ENCODE measurements around the gene PDGFRA.

Gene PDGFRA

DNA sequence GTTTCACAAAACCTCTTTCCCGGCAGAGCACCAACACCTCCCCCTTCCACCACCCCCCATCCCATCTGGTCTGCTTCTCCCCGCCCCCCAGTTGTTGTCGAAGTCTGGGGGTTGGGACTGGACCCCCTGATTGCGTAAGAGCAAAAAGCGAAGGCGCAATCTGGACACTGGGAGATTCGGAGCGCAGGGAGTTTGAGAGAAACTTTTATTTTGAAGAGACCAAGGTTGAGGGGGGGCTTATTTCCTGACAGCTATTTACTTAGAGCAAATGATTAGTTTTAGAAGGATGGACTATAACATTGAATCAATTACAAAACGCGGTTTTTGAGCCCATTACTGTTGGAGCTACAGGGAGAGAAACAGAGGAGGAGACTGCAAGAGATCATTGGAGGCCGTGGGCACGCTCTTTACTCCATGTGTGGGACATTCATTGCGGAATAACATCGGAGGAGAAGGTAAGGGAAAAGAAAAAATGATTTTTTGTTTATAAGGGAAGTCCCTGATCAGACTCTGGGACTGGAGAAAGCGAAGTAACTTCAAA is at the start of gene PDGFRA:
Gene PDGFRA (plus strand): TSS at position 333 of the 541 bp plus-strand sequence. CDS start 29,476 bp downstream, outside the sequence.
- DNase-seq (ENCODE audit: low spot score), result peak; percentile 88

DNA sequence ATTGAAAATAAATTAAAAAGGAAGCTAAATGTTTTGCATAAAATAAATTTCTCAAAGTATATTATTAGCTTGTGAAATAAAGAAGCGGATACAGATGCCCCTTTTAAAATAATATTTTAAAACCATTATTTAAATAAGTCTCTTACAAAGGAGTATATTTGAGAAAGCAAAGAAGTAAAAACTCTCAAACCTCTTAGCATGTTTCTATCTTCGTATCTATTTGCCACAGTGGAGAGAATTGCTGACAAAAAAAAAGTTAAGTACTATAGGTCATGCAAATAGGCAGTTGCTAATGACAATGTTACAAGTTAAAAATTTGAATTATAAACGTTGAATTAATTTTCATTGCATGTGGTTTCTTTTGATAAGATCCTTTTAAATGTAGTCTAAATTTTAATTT is 44.5 kb upstream of the PDGFRA start:
- DNase-seq (ENCODE audit: low spot score), result no peak

DNA sequence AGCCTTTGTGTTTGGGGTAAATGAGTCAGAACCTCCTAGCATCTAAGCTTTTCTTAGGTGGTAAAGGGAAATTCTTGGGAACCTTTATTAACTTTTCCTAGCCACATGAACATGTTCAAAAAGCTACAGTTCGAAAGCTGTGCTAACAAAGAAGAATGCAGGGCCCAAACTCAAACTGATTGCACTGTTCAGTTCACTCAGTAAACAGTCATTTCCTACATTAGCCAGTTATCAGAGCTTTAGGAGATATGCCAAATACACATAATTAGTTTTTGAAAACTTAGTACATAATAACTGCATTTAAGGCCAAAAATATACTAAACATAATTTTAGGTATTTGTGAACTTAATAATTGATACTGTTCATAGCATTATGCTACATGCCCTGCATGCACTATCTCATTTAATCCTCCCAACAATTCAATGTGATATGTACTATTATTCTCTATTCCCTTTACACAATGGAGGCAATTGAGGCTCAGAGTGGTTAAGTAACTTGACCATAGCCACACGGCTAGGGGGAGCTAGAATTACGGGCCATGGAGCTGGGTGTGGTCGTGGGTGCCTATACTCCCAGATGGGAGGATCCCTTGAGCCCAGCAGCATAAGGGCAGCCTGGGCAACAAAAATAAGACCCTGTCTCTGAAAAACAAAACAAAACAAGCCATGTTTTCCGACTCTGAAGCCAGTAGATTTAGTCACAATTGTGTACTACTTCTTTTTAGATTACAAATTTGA is 43.9 kb upstream of the PDGFRA start:
- no peak for DNase-seq (ENCODE audit: low spot score)

DNA sequence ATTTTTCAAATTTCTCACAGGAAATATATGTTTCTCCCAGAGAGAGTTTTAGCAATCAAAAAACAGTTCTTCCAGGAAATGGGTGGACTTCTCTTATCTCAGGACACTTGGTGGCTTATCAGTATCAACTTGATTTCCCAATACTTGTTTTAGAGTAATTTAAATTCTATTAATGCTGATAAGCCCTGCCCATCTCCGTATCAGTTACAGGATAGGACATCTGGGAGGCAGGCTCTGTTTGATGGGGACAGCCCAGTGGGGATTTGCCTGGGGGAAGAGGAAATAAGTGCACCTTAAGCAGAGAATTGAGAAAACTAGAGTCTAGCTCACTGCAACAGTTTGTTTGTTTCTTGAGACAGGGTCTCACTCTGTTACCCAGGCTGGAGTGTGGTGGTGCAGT is 43.2 kb upstream of the PDGFRA start:
- DNase-seq (ENCODE audit: low spot score), result no peak

DNA sequence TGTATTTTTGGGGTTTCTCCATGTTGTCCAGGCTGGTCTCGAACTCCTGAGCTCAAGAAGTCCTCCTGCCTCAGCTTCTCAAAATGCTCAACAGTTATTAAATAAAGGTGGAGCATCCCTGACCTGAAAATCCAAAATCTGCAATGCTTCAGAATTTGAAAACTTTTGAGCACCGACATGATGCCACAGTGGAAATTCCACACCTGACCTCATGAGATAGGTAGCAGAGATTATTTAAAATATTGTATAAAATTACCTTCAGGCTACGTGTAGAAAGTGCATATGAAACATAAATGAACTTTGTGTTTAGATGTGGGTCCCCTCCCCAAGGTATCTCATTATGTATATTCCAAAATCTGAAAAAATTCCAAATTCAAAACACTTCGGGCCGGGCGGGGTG is 42.7 kb upstream of the PDGFRA start:
- DNase-seq (ENCODE audit: low spot score), result no peak

DNA sequence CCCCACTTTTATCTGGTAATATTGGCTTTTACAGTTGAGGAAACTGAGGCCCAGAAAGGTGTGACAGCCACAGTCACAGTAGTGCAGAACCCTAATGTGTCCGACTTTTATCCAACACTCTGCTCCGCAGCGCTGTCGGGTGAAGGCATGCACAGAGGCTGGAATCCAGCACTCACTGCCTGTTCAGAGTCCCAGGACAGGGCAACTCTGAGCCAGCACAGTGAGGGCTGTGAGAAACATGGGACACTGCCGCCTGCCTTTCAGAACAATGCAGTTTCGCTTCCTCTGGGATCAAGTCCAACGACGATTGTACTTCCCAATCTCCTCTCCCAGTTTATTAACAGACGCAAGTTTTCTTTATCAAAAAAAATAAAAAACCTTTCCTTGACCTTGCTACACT is 41.9 kb upstream of the PDGFRA start:
- DNase-seq (ENCODE audit: low spot score), result no peak

DNA sequence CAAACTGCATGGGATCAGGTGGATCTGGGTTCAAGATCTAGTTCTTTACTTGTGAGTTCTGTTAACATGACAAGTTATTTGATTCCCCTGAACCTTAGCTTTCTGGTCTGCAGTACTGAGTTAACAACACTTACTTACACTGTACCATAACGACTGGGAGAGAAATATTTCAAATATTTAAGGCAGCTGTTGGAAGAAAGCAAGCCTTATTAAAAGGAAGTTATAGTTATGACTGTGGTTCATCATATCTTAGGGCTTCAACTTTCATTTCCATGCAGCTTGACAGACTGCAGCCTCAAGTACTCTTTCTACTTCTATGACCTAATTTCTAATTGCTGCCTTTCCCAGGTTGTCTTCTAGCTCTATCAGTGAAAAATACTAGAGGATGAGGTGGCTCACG is 40.0 kb upstream of the PDGFRA start:
- DNase-seq (ENCODE audit: low spot score), result no peak

DNA sequence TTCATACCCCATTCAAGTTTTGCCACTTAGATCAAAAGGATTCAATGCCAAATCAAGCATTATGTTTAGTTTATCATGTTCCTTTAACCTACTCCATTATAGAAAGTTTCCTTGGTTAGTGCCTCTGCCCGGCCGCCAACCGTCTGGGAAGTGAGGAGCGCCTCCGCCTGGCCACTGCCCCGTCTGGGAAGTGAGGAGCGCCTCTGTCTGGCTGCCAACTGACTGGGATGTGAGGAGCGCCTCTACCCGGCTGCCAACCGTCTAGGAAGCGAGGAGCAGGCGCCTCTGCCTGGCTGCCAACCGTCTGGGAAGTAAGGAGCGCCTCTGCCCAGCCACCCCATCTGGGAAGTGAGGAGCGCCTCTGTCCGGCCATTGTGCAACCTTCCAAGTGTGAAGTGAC is 36.3 kb upstream of the PDGFRA start:
- no peak for DNase-seq (ENCODE audit: low spot score)

DNA sequence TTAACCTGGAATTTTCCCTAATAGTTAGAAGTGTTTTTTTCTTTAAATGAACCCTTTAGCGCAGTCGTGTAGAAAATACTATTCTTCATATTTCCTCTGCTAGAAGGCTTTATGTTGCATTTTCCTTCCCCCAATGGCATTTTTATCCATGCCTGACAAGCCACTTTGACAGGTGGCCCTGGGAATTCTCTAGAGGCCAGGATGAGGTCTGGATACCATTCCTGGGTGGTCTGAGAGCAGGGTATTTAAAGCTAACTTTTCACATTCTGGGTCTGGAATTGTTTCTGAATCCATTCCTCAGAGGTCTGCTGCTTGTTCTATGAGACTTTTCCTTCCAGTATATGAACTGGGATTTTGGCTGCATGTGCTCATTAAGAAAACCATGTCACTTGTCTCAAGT is 31.2 kb upstream of the PDGFRA start:
- DNase-seq (ENCODE audit: low spot score), result no peak

DNA sequence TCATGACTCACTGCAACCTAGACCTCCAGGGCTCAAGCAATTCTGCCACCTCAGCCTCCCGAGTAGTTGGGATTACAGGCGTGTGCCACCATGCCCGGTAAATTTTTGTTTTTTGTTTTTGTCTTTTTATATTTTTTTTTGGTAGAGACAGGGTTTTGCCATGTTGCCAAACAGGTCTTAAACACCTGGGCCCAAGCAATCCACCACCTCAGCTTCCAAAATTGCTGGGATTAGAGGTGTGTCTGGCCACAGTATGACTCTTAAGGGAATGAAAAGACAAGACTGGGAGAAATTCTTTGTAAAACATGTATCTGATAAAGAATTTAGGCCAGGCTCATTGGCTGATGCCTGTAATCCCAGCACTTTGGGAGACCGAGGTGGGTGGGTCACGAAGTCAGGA is 29.2 kb upstream of the PDGFRA start:
- no peak for DNase-seq (ENCODE audit: low spot score)

DNA sequence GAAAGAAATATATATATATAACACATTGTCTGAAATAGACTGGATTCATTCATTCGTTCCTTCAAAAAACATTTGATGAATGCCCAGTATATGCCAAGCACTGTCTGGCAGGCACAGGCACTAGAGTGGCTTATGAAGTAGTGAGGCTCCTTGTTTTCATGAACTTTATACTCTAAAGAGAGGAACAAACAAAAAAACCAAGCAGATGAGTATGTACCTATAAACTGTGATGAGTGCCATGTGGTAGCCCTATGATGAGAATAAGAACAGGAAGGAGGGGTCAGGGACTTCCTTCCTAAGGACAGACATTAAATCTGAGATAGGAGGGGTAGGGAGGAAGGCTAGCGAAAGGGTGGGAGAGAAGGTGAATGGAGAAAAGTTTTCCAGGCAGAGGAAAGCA is 19.5 kb upstream of the PDGFRA start:
- no peak for DNase-seq (ENCODE audit: low spot score)

DNA sequence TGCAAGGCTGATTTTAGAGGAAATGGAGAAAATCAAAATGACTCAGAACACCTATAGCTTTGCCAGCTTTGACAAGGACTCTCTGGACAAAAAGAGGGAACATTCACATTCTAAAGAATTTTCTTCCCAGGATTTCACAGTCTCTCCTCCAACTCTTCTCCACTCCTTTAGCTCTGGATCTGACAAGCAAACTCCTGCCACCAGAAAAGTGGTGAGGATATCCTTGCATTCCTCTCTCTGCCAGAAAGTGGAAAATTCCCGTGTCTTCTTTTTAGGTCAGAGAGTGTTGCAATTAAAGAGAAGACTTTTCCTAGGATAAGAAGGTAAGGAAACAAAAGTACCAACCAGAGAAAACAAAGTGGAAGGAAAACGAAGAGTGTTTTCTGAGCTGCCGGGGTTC is 16.1 kb upstream of the PDGFRA start:
- no peak for DNase-seq (ENCODE audit: low spot score)

DNA sequence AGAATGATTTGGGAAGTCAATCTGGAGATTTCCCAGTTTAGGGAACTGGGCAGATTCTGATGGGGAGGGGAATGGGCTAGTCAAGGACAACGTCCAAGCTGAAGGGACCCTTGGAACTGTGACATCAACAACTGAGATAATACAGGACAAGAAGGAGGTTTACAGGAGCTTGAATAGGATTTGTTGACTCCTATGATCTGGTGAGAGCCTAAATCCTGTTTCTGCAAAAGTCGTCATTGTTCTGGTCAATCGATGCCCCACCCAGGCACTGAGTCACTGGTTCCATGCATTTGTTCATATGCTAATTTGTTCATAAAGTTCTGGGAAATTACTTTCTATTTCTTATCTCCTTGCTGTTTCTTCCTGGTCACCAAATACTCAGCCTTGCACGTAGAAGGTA is 15.3 kb upstream of the PDGFRA start:
- no peak for DNase-seq (ENCODE audit: low spot score)

DNA sequence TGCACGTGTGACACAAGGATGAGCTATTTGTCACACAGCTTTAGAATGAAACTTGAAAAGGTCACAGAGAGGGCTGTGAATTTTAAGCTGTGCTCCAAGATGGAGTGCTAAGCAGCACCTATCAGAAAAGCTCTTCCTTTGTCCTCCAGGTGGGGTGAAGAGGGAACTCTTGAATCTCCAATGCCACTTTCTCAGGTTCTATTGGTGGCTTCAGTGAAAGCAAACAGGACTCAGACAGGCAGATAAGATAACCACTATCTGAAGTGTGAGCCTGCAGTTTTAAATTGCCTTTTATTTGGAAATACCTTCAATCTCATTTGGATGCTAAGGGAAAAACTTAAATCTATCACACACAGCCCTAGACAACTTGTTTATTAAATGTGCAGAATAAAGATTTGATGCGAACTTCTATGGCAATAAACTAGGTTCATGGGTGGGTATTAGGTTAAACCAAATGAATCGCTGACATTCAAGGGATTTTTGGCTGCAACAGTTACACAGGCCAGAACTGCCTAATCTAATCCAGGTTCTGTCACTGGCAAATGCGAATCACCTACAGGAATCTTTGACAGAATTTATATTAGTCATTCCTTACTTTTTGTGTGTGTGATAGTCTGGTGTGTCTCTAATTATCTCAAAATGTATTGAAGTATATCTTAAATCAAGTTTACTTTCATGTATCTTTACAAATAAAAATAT is 13.6 kb upstream of the PDGFRA start:
- no peak for DNase-seq (ENCODE audit: low spot score)

DNA sequence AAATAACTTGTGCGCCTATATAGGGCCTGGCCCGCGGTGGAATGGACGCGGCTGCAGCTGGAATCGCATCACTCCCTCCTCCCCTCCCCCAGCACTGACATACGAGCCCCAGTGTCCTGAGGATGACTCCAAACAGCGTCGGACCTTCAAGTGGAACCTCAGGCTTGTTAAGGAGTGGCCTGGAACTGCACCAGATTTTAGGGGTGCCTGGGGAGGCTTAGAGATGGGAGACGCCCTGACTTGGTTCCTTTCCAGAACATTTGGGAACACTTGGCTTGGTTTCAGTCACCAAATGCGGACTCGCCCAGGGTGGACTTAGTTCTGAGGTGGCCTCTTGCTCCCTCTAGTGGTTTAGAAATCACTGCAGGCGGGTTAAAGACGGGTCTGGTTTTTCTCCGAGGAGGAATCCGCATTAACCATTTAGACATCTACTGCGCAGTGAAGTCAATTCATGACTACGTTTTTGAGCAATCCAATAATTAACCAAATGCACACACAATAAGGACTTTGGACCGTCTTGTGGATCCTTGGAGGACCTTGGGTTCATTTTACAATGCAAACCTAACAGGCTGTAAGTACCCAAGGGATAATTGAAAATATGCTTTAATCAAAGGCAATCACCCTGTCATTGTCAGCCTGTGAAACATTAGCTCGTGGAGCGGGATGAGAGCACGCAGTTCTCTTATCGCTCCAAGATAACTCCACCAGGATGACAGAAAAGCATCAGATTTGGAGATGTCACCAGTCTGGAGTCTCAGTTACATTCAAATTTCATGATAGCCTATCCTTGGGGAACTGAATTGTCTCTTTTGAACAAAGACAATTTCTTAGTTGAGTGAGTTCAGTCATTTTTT is 11.2 kb upstream of the PDGFRA start:
- DNase-seq (ENCODE audit: low spot score), result peak; percentile 93

DNA sequence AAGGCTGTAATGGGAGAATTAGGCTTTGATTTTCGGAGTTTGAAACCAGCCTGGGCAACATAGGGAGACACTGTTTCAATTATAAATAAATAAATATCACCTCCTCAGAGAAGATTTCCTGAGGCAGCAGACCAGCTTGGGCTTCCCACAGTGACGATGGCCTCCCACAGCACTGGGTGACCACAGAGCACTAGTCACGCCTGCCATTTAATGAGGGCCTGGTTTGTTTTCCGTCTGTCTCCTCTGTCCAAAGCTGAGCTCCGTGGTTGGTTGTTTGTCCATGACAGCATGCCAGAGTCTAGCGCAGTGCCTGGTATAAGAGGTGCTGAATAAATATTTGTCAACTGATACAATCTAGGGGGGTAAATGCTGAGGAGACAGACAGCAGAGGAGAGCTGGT is 10.4 kb upstream of the PDGFRA start:
- DNase-seq (ENCODE audit: low spot score), result peak; percentile 46

DNA sequence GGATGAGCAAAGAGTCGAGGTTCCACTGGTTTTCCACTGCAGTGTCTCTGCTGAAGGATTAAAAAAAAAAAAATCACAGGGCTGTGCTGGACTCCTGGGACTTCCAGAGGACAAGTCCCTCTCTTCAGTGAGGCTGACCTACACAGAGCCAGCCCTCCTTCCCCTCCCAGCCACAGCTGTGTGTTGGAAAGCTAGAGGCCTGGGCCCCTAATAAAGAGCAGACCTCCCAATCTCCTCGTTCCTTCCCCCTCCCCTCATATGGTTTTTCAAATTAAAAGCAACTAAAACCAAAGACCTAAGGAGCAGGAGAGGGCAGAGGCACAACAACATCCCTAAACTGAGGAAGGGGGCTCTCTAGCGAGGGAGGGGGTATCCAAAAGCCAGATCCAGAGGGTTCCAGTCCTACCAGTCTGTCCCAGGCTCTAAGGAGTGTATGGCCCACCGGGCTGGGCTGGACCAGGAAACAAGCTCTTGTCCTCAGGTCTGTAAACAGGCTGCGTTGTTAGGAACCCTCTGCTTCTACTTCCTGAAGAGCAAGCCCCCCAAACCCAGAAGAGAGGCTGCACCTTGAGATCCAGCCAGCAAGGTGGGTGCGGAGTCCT is 4.0 kb upstream of the PDGFRA start:
- DNase-seq (ENCODE audit: low spot score), result no peak

DNA sequence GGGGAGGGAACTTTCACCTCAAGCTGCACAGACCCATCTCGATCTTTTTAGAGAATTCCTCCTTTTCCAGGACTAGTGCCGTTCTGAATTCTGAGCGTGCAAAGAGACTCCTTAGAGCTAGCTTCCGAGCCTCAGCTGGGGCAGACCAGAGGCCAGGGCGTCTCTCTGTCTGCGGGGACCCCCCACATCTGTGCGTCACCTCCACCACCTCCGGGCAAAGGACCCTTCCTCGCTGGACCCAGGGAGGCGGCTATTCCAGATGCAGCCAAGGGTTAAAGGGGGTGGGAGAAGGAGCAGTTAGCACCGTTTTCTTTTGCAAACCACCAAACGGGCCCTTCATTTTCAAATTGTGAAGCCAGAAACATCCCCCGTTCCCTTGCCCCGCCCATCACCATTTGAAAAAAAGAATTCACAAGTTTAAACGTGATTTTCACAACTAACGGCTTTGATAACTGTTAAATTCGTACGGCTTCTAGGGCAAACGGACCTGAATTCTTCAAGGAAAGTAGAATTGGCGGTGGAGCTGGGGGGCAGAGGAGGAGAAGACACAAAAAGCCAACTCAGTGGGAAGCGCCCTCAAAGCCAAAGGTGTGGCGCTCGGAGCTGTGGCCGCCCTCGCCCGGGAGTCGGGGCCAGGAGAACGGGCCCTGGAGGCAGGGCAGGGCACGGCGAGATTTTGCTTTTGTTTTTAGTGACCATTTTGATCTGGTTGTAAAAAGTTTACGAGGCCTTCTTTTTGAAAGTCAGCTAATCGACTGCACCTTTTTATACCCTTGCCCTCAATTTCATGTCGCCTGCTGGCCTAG is 3.3 kb upstream of the PDGFRA start:
- DNase-seq (ENCODE audit: low spot score), result peak; percentile 78

DNA sequence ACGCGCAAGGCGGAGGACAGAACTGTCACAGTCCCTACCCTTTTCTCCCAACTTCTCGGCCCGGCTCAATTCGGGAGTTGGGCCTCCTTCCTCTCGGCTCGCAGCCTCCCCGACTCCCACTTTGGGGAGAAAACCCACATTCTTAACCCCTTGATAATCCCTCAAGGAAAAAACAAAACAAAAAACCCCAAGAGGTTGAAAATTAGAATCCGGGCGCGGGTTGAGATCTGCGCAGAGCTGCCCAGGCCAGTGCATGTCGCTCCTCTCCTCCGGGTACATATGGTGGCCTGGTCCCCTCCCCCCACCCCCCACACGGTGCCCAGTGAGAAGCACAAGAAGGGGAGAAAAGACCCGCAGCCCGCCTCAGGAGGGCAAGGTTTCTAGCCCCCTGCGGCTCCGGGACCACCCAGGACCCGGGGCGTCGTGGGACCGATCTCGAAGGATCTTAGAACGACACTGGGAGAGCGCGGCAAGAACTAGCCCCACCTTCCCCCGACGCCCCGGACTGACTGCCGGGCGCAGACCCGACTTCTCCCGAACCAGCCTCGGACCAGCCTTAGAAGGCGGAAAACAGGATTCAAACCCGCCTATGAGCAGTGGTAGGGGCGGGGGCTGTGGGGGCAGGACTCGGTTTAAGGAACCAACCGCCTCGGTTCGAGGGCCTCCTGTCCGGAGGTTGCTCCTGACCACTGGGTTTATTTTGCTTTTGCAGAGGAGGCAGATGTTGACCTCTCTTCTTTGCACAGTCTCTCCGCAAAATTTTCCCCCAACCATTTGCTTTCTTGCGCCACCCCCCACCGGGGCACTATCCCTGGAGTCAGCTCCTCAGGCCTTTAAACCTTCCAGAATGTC is 2.5 kb upstream of the PDGFRA start:
- DNase-seq (ENCODE audit: low spot score), result peak; percentile 81

Data from left forelimb (tissue), 1 donor.